Measurements from ENCODE around the gene PTPRM. TPM values are rescaled to one million over a fixed set of nuclear protein-coding genes. Genes with fewer than 3 reads are reported as not detected.

PTPRM gene
- polyA plus RNA-seq, 1 of the 3 experiments (the other 2 are of a cell fraction): 16.0 TPM

DNA sequence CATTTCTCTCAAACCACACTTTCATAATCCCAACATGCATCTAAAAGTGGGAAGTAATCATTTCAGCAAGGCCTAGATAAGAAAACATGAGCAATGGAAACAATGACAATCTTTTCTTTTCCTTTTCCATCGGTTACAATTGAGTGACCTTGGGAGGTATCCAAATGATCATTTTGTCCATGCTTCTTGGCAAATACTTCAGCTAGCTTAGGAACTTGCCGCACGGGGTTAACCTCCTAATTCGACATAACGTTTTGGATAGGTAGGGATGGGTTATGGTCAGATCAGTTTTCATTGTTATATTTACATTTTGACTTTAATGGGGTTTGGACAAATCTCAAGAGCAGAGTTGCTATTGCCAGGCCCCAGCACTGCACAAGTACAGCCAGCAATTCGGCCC lies 4.6 kb upstream of the PTPRM start:
- H3K27ac ChIP-seq (ENCODE audit: low read depth in 2 of 2, low read length in 1 of 2): no peak overlapping the region
- WGBS (ENCODE audit: low lambda C conversion rate): 57% methylated on average over 6 of the region's 6 CpGs
- H3K27me3 ChIP-seq (ENCODE audit: insufficient read depth): peaks cover 7% of the 10 kb centered on the region; the same call in 1 of the 2 replicates
- ChIA-PET CTCF (interaction anchor here (1.2 kb wide), 1 partner anchor 290 kb away, joined by 6 read pairs; no protein-coding TSS in a partner anchor), POLR2A (no interaction called here)
- H3K4me1 ChIP-seq (ENCODE audit: control insufficient read depth in 1 of 2, insufficient read depth in 2 of 2, low read depth in 1 of 2, low read length in 1 of 2): peaks cover 0 to 6% of the 10 kb centered on the region in 2 experiments; a peak in 1 of 4 replicates
- no peaks in the 10 kb centered on the region for H3K9me3 ChIP-seq
- no peaks in the 10 kb centered on the region for H3K79me2 ChIP-seq (ENCODE audit: insufficient read depth)
- no peaks in the 10 kb centered on the region for H3K9me2 ChIP-seq
- H2AFZ ChIP-seq (ENCODE audit: low read depth): no peak overlapping the region
- H3K9ac ChIP-seq: no peak overlapping the region
- no peaks in the 10 kb centered on the region for H3K36me3 ChIP-seq (replicated peaks in 1 of 2; ENCODE audit: control insufficient read depth in 1 of 2, insufficient read depth in 2 of 2, low read length in 1 of 2)
- H3K4me3 ChIP-seq (ENCODE audit: low read depth in 2 of 2, low read length in 1 of 2): no peak overlapping the region
- no peak overlapping the region for H3K4me2 ChIP-seq
- TF ChIP-seq YY1 (IDR thresholded peaks at IDR 0.05; ENCODE audit: low read depth) (no peak), ELF1 (IDR thresholded peaks at IDR 0.05) (no peak), RCOR1 (IDR thresholded peaks at IDR 0.05; ENCODE audit: low read length) (no peak), NFIC (IDR thresholded peaks at IDR 0.05; ENCODE audit: borderline replicate concordance) (no peak), TAF1 (IDR thresholded peaks at IDR 0.05; ENCODE audit: borderline replicate concordance, low read depth, low read length) (no peak), SMC3 (IDR thresholded peaks at IDR 0.05; ENCODE audit: low read depth, low read length) (no peak), JUND (IDR thresholded peaks at IDR 0.05) (no peak), NRF1 (IDR thresholded peaks at IDR 0.05; ENCODE audit: low read depth, low read length) (no peak), MXI1 (IDR thresholded peaks at IDR 0.05; ENCODE audit: low read depth, low read length) (no peak), FOXJ3 (CRISPR knock-in tag; IDR thresholded peaks at IDR 0.05) (no peak), TEAD4 (IDR thresholded peaks at IDR 0.05; ENCODE audit: borderline replicate concordance, insufficient read depth) (no peak), GABPA (IDR thresholded peaks at IDR 0.05; ENCODE audit: low read depth) (no peak), RXRA (IDR thresholded peaks at IDR 0.05; ENCODE audit: borderline replicate concordance, low read depth) (no peak)
- TF ChIP-seq, protein P1, sequence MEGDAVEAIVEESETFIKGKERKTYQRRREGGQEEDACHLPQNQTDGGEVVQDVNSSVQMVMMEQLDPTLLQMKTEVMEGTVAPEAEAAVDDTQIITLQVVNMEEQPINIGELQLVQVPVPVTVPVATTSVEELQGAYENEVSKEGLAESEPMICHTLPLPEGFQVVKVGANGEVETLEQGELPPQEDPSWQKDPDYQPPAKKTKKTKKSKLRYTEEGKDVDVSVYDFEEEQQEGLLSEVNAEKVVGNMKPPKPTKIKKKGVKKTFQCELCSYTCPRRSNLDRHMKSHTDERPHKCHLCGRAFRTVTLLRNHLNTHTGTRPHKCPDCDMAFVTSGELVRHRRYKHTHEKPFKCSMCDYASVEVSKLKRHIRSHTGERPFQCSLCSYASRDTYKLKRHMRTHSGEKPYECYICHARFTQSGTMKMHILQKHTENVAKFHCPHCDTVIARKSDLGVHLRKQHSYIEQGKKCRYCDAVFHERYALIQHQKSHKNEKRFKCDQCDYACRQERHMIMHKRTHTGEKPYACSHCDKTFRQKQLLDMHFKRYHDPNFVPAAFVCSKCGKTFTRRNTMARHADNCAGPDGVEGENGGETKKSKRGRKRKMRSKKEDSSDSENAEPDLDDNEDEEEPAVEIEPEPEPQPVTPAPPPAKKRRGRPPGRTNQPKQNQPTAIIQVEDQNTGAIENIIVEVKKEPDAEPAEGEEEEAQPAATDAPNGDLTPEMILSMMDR (IDR thresholded peaks at IDR 0.05): no peak
- TF ChIP-seq, protein P2, sequence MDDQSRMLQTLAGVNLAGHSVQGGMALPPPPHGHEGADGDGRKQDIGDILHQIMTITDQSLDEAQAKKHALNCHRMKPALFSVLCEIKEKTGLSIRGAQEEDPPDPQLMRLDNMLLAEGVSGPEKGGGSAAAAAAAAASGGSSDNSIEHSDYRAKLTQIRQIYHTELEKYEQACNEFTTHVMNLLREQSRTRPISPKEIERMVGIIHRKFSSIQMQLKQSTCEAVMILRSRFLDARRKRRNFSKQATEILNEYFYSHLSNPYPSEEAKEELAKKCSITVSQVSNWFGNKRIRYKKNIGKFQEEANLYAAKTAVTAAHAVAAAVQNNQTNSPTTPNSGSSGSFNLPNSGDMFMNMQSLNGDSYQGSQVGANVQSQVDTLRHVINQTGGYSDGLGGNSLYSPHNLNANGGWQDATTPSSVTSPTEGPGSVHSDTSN (IDR thresholded peaks at IDR 0.05): no peak
- TF ChIP-seq, protein P3, sequence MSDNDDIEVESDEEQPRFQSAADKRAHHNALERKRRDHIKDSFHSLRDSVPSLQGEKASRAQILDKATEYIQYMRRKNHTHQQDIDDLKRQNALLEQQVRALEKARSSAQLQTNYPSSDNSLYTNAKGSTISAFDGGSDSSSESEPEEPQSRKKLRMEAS (IDR thresholded peaks at IDR 0.05; ENCODE audit: low read depth): no peak
- TF ChIP-seq, protein P4, sequence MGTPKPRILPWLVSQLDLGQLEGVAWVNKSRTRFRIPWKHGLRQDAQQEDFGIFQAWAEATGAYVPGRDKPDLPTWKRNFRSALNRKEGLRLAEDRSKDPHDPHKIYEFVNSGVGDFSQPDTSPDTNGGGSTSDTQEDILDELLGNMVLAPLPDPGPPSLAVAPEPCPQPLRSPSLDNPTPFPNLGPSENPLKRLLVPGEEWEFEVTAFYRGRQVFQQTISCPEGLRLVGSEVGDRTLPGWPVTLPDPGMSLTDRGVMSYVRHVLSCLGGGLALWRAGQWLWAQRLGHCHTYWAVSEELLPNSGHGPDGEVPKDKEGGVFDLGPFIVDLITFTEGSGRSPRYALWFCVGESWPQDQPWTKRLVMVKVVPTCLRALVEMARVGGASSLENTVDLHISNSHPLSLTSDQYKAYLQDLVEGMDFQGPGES (IDR thresholded peaks at IDR 0.05; ENCODE audit: low read depth, low read length): no peak
- TF ChIP-seq, protein P5, sequence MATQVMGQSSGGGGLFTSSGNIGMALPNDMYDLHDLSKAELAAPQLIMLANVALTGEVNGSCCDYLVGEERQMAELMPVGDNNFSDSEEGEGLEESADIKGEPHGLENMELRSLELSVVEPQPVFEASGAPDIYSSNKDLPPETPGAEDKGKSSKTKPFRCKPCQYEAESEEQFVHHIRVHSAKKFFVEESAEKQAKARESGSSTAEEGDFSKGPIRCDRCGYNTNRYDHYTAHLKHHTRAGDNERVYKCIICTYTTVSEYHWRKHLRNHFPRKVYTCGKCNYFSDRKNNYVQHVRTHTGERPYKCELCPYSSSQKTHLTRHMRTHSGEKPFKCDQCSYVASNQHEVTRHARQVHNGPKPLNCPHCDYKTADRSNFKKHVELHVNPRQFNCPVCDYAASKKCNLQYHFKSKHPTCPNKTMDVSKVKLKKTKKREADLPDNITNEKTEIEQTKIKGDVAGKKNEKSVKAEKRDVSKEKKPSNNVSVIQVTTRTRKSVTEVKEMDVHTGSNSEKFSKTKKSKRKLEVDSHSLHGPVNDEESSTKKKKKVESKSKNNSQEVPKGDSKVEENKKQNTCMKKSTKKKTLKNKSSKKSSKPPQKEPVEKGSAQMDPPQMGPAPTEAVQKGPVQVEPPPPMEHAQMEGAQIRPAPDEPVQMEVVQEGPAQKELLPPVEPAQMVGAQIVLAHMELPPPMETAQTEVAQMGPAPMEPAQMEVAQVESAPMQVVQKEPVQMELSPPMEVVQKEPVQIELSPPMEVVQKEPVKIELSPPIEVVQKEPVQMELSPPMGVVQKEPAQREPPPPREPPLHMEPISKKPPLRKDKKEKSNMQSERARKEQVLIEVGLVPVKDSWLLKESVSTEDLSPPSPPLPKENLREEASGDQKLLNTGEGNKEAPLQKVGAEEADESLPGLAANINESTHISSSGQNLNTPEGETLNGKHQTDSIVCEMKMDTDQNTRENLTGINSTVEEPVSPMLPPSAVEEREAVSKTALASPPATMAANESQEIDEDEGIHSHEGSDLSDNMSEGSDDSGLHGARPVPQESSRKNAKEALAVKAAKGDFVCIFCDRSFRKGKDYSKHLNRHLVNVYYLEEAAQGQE (IDR thresholded peaks at IDR 0.05; ENCODE audit: low read depth, low read length): no peak
- no peak for DNase-seq
- H3F3A ChIP-seq (replicated peaks; ENCODE audit: insufficient read depth): no peaks in the 10 kb centered on the region
- H4K20me1 ChIP-seq (ENCODE audit: insufficient read depth): no peaks in the 10 kb centered on the region
